ENCODE measurements around the gene MBD4.
"Not testable (repeated sequence)": the region's sequence is repeated elsewhere in the genome, so short reads cannot be mapped to it uniquely, and the experiment has no call there.

The MBD4 gene

GRCh38 chr3:129384594-129385323, 55.0 kb downstream of the MBD4 start (continued):
- no peak for TF ChIP-seq TSHZ2 (CRISPR knock-in tag; IDR thresholded peaks at IDR 0.05)
- TF ChIP-seq GLIS3 (CRISPR knock-in tag; IDR thresholded peaks at IDR 0.05), result no peak
- TF ChIP-seq RARB (CRISPR knock-in tag; IDR thresholded peaks at IDR 0.05), result no peak

DNA sequence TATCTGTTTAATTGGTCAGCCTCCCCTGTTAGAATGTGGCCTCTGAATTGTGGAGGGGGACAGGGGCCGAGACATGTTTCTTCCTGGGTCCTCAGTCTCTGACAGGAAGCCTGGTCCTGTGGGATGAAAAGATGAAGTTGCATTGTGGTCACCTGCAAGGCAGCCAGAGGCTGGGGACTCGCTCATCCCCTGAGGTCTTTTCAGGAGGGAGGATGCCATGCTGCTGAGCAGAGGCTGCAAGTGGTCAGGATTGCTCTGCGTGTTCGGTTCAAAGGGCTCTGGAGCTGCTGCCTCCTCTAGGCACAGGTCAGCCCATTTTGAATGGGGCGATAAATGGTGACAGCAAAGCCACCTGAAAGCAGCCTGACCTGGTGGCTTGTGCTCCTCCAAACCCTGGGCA, 55.6 kb downstream of the MBD4 start:
- not testable (repeated sequence) for ATAC-seq

DNA sequence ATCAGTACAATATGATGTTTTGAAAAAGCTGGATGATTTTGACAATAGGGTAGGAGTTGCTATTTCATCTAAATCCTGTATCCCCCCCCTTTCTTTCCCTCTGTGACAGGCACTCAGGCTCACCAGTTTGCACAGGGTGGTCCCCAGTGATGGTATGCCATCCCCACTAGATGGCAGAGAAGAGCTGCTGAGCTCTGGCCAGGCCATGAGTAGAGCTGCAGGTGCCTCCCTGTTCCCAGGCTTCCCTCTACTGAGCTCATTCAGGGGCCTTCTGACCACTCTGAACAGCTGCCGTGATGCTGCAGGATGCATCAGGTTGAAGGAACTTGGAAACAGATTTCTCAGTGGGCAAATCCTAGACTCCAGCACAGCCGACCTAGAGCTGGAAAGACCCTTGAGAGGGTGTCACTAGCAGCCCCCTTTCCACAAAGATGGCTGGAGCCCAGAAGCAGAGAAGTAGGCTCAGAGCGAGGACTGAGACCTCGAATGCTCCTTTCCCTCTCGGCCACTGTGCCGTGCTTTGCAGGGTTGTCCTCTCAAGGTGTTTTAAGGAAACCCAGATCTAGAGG, 56.4 kb downstream of the MBD4 start:
- ATAC-seq, result peak; percentile 97
- TF ChIP-seq CSDC2 (CRISPR knock-in tag; IDR thresholded peaks at IDR 0.05) (no peak), GLIS3 (CRISPR knock-in tag; IDR thresholded peaks at IDR 0.05) (0 out of 2 replicates have a peak, but pooled peaks have one; percentile 58)

DNA sequence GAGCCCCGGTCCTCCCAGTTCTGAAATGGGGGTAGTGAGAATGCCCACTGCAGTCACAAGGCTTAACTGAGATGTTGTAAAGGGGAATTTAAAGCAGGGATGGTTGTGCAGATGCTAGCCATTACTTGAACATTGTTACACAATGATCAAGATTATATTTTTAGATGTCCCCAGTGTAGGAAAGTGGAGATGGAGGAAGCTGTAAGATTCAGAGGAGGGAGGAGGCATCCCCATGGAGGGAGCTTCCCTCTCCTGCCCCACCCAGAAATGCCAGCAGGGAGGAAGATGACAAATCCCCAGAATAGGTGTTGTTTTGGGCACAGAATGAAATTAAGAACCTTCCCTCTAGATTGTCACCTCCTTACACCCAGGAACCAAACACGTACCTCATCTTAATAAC, 57.4 kb downstream of the MBD4 start:
- TF ChIP-seq ZNF8 (CRISPR knock-in tag; IDR thresholded peaks at IDR 0.05) (no peak), ZNF565 (CRISPR knock-in tag; conservative IDR thresholded peaks at IDR 0.05; ENCODE audit: low read depth) (no peak), ZFP3 (CRISPR knock-in tag; IDR thresholded peaks at IDR 0.05) (no peak), TCF4 (CRISPR knock-in tag; IDR thresholded peaks at IDR 0.05; ENCODE audit: borderline replicate concordance) (no peak), TOX (CRISPR knock-in tag; IDR thresholded peaks at IDR 0.05; ENCODE audit: borderline replicate concordance) (no peak), GLIS3 (CRISPR knock-in tag; IDR thresholded peaks at IDR 0.05) (no peak), TSHZ2 (CRISPR knock-in tag; IDR thresholded peaks at IDR 0.05) (no peak), ZFP30 (CRISPR knock-in tag; IDR thresholded peaks at IDR 0.05) (no peak), ESRRG (CRISPR knock-in tag; IDR thresholded peaks at IDR 0.05) (no peak), ZNF70 (CRISPR knock-in tag; IDR thresholded peaks at IDR 0.05) (no peak), CSRNP3 (CRISPR knock-in tag; IDR thresholded peaks at IDR 0.05) (no peak), SNAI2 (CRISPR knock-in tag; IDR thresholded peaks at IDR 0.05) (no peak), BACH2 (CRISPR knock-in tag; IDR thresholded peaks at IDR 0.05; ENCODE audit: borderline replicate concordance) (no peak), CREB5 (CRISPR knock-in tag; IDR thresholded peaks at IDR 0.05; ENCODE audit: low read depth) (no peak)
- ATAC-seq, result no peak
